ENCODE results near the gene MAST4.

The MAST4 gene

DNA sequence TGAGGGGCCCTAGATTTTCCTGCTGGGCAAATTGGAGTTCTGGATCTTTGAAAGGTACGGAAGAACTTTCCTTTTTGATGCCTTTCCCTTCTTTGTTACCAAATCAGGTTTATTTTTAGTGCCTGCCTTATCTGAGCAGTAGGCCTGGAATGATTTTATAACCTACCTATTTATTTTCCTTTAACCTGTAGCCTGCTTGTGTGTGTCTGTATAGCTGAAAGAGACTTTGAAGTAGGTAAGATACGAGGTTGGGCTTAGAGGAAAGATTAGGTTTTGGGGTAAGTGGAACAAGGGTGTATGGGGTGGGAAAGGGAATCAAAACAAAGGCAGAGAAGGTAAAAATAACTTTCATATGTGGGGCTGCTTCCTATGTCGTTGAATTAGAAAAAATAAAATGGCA, 389.2 kb downstream of the MAST4 start:
- H3K36me3 ChIP-seq (replicated peaks) = no peaks in the 10 kb centered on the region
- DNase-seq = no peak
- H3K27me3 ChIP-seq (replicated peaks) = no peaks in the 10 kb centered on the region
- in situ Hi-C loops (cut with HindIII; ENCODE audit: low pct_ligation_motif_present, low sequenced_read_pairs) = no loop called here
- no peak overlapping the region for H3K27ac ChIP-seq
- H3K4me3 ChIP-seq (ENCODE audit: low read depth, low read length) = no peak overlapping the region
- TF ChIP-seq, protein P1, sequence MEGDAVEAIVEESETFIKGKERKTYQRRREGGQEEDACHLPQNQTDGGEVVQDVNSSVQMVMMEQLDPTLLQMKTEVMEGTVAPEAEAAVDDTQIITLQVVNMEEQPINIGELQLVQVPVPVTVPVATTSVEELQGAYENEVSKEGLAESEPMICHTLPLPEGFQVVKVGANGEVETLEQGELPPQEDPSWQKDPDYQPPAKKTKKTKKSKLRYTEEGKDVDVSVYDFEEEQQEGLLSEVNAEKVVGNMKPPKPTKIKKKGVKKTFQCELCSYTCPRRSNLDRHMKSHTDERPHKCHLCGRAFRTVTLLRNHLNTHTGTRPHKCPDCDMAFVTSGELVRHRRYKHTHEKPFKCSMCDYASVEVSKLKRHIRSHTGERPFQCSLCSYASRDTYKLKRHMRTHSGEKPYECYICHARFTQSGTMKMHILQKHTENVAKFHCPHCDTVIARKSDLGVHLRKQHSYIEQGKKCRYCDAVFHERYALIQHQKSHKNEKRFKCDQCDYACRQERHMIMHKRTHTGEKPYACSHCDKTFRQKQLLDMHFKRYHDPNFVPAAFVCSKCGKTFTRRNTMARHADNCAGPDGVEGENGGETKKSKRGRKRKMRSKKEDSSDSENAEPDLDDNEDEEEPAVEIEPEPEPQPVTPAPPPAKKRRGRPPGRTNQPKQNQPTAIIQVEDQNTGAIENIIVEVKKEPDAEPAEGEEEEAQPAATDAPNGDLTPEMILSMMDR (IDR thresholded peaks at IDR 0.05; ENCODE audit: low read depth, low read length, missing control alignments) = no peak

DNA sequence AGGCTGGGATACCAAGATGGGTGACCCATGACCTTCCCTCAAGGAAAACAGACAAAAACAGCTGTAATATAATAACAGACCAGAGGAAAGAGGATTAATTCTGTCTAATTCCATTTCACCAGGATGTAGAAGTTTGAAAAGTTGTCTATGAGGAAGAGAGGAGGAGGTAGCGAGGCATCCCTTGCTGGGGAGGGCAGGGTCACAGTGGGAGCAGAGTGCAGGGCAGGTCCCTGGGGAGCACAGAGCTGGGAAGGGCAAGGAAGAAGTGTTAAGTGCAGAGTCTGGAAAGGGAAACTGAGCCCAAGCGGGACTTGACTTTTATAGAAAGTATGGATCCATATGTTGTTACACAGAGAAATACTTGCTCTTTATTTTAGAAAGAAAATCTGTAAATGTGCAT, 389.8 kb downstream of the MAST4 start:
- Histone ChIP-seq H3K4me3 (ENCODE audit: low read depth, low read length) (no peak overlapping the region), H3K36me3 (replicated peaks) (no peaks in the 10 kb centered on the region), H3K27me3 (replicated peaks) (no peaks in the 10 kb centered on the region), H3K27ac (no peak overlapping the region)
- DNase-seq = no peak
- in situ Hi-C loops (cut with HindIII; ENCODE audit: low pct_ligation_motif_present, low sequenced_read_pairs) = no loop called here
- TF ChIP-seq, protein P1 (IDR thresholded peaks at IDR 0.05; ENCODE audit: low read depth, low read length, missing control alignments) = no peak

DNA sequence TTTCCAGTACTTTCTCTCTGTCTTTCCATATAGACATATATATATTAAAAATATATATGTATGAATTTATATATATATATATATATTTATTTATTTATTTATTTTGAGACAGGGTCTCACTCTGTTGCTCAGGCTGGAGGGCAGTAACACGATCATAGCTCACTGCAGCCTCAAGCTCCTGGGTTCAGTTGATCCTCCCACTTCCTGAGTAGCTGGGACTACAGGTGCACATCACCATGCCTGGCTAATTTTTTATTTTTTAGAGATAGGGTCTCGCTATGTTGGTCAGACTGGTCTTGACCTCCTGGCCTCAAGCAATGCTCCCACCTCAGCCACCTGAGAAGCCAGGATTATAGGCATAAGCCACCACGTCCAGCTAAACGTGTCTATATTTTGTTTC, 390.3 kb downstream of the MAST4 start:
- H3K4me3 ChIP-seq (ENCODE audit: low read depth, low read length) = no peak overlapping the region
- TF ChIP-seq, protein P1 (IDR thresholded peaks at IDR 0.05; ENCODE audit: low read depth, low read length, missing control alignments) = no peak
- no peaks in the 10 kb centered on the region for H3K27me3 ChIP-seq (replicated peaks)
- no peak for DNase-seq
- in situ Hi-C loops (cut with HindIII; ENCODE audit: low pct_ligation_motif_present, low sequenced_read_pairs) = no loop called here
- H3K36me3 ChIP-seq (replicated peaks) = no peaks in the 10 kb centered on the region
- H3K27ac ChIP-seq = no peak overlapping the region

DNA sequence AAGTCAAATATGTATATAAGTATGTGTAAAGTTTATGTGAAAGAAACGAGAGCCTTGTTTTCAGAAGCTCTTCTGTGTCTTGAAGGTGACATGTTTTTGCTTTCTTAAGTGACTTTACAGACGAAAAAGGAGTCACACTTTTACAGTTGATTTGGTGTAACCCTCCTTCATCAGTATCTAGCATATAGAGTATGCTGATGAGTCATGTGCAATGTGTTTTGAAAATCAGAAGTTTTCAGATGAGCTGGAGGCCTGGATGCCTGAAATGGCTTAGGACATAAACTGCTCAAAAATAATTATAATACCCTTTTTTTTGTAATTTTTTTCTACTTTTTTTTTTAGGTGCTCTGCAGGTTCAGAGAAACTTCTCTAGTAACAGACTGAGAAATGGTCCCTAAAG, 390.9 kb downstream of the MAST4 start:
- TF ChIP-seq, protein P1 (IDR thresholded peaks at IDR 0.05; ENCODE audit: low read depth, low read length, missing control alignments) = no peak
- peak; percentile 25 for DNase-seq
- H3K36me3 ChIP-seq (replicated peaks) = no peaks in the 10 kb centered on the region
- in situ Hi-C loops (cut with HindIII; ENCODE audit: low pct_ligation_motif_present, low sequenced_read_pairs) = no loop called here
- H3K4me3 ChIP-seq (ENCODE audit: low read depth, low read length) = no peak overlapping the region
- H3K27me3 ChIP-seq (replicated peaks) = no peaks in the 10 kb centered on the region
- no peak overlapping the region for H3K27ac ChIP-seq

DNA sequence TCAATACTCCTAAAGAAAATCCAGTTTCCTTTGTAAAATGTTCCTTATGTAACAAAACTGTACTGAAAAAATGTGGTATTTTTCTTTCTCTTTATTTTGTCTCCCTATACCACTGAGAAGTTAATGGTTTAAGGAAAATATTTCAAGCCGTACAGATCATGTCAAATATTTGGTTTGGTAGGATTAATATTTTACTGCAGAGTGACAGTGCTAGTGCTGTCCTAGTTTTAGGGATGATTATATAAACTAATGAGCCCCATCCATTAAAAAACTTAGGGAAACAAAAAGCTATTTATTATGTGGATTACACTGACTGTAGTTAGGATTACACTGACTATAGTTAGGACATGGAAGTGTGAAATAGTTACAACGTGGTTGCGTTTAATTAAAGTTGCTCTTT, 391.3 kb downstream of the MAST4 start:
- in situ Hi-C loops (cut with HindIII; ENCODE audit: low pct_ligation_motif_present, low sequenced_read_pairs) = no loop called here
- H3K4me3 ChIP-seq (ENCODE audit: low read depth, low read length) = no peak overlapping the region
- no peaks in the 10 kb centered on the region for H3K27me3 ChIP-seq (replicated peaks)
- H3K36me3 ChIP-seq (replicated peaks) = no peaks in the 10 kb centered on the region
- TF ChIP-seq, protein P1 (IDR thresholded peaks at IDR 0.05; ENCODE audit: low read depth, low read length, missing control alignments) = no peak
- H3K27ac ChIP-seq = no peak overlapping the region
- DNase-seq = no peak

Measured in brain microvascular endothelial cell (primary cell).